ENCODE results near the gene RTL3. TPM values are rescaled to one million over a fixed set of nuclear protein-coding genes. Genes with fewer than 3 reads are reported as not detected.

The RTL3 gene, protein sequence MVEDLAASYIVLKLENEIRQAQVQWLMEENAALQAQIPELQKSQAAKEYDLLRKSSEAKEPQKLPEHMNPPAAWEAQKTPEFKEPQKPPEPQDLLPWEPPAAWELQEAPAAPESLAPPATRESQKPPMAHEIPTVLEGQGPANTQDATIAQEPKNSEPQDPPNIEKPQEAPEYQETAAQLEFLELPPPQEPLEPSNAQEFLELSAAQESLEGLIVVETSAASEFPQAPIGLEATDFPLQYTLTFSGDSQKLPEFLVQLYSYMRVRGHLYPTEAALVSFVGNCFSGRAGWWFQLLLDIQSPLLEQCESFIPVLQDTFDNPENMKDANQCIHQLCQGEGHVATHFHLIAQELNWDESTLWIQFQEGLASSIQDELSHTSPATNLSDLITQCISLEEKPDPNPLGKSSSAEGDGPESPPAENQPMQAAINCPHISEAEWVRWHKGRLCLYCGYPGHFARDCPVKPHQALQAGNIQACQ
- total RNA-seq: not detected in 2 replicates

GRCh38 chrX:78658845-78659744, at the start of gene RTL3:
Gene RTL3, minus strand, starts transcription at chrX:78659328. Its CDS starts 908 bp downstream, at chrX:78658420.

Other genes starting within 250 kb of the RTL3 start
- 0.53 and 0.75 TPM in 2 replicates for gene LPAR4, start 88.4 kb upstream of the RTL3 start, total RNA-seq